Measurements from ENCODE around the gene TGM6. TPM values are rescaled to one million over a fixed set of nuclear protein-coding genes. Genes with fewer than 3 reads are reported as not detected.

TGM6 gene
- total RNA-seq, 1 experiment from 2014 or later: not detected

GRCh38 chr20:2363587-2363986 lies 17.1 kb upstream of the TGM6 start:
- no peaks in the 10 kb centered on the region for H3K27me3 Mint-ChIP-seq (ENCODE audit: low read depth)
- no peak overlapping the region for H2AFZ ChIP-seq (ENCODE audit: low read length)

More at GRCh38 chr20:2363587-2363986, 17.1 kb upstream of the TGM6 start:
- Histone ChIP-seq H3K9me3 (ENCODE audit: control insufficient read depth, low read depth, low read length) (no peaks in the 10 kb centered on the region), H2BK5ac (ENCODE audit: insufficient read length, low read length) (no peak overlapping the region), H3K9ac (ENCODE audit: extremely low read depth, insufficient read length, low read length) (no peak overlapping the region), H4K8ac (replicated peaks; ENCODE audit: insufficient read length, low read depth, low read length) (no peak overlapping the region), H2BK20ac (ENCODE audit: low read depth, low read length, poor library complexity, severe bottlenecking) (no peak overlapping the region), H3K79me2 (ENCODE audit: insufficient read depth, low read length) (no peaks in the 10 kb centered on the region), H2BK12ac (ENCODE audit: insufficient read length, low read depth, low read length) (no peak overlapping the region), H3K79me1 (ENCODE audit: insufficient read depth, low read depth, low read length, poor library complexity, severe bottlenecking) (no peaks in the 10 kb centered on the region), H3K14ac (ENCODE audit: insufficient read depth, low read length) (no peak overlapping the region), H3K4ac (ENCODE audit: low read depth, low read length) (no peak overlapping the region), H2BK120ac (ENCODE audit: low read depth, low read length, poor library complexity, severe bottlenecking) (no peak overlapping the region), H3K4me2 (ENCODE audit: insufficient read depth, insufficient read length, low read length) (no peak overlapping the region), H3K56ac (ENCODE audit: insufficient read length, low read depth, low read length) (no peak overlapping the region), H3K23ac (ENCODE audit: insufficient read length, low read depth, low read length) (no peak overlapping the region), H4K20me1 (ENCODE audit: control insufficient read depth, insufficient read depth, insufficient read length) (no peaks in the 10 kb centered on the region), H4K5ac (ENCODE audit: insufficient read length, low read depth, low read length) (no peak overlapping the region), H3K4me1 (ENCODE audit: insufficient read depth, low read length) (no peaks in the 10 kb centered on the region), H3K23me2 (ENCODE audit: insufficient read length, low read depth, low read length, poor library complexity, severe bottlenecking) (no peaks in the 10 kb centered on the region), H3K27ac (ENCODE audit: insufficient read length, low read depth, low read length) (no peak overlapping the region), H2AK5ac (ENCODE audit: insufficient read length, low read length) (no peak overlapping the region), H3K18ac (ENCODE audit: insufficient read length, low read depth, low read length) (no peak overlapping the region), H3T11ph (ENCODE audit: low read length) (no peak overlapping the region), H3K27me3 (ENCODE audit: insufficient read depth, low read length) (no peaks in the 10 kb centered on the region), H2BK15ac (ENCODE audit: low read depth, low read length) (no peak overlapping the region), H4K91ac (ENCODE audit: insufficient read length, low read depth, low read length) (no peak overlapping the region)
- peaks cover 11 to 21% of the 10 kb centered on the region in 2 experiments for H3K9me3 Mint-ChIP-seq
- H3K4me3 Mint-ChIP-seq: no peak overlapping the region
- peaks cover 0 to 15% (median 7%) of the 10 kb centered on the region in 3 experiments; a peak in 5 of 7 replicates for H3K36me3 Mint-ChIP-seq (ENCODE audit: insufficient read depth in 1 of 3, low read depth in 3 of 3)
- no peak for TF ChIP-seq CTCF (conservative IDR thresholded peaks at IDR 0.05)
- DNase-seq: no peak
- WGBS (ENCODE audit: extremely low coverage, insufficient read length, low lambda C conversion rate): no CpG with 5 or more reads among the region's 1 CpG
- peaks cover 6% of the 10 kb centered on the region in 2 experiments for H3K4me1 Mint-ChIP-seq
- H3K27ac Mint-ChIP-seq: peak overlapping the region in 1 of 3 experiments; percentile 42; a peak in 1 of 7 replicates

All from H9 (cell line).